Smooth muscle cell (in vitro differentiated cells): ENCODE results near the gene KLHDC10. TPM values are rescaled to one million over a fixed set of nuclear protein-coding genes. Genes with fewer than 3 reads are reported as not detected.
A peak's percentile ranks its signal among the peaks of the same experiment; 100 is the strongest.

Source experiments
- DNase-seq: peaks from one replicate; lab custom pipeline; 2025; ENCODE audit not compliant: unreplicated experiment; lab: John Stamatoyannopoulos, UW
- H2AFZ ChIP-seq: fragments of 200-600 bp; sonication (generic); 2 replicates; pipeline ENCODE4 v1.6.0; 2016; ENCODE audit warnings: antibody characterized with exemption, low read depth, mild to moderate bottlenecking
- H3F3A ChIP-seq: fragments of 200-600 bp; sonication (generic); 2 replicates; pipeline ENCODE4 v1.6.0; 2017; ENCODE audit warnings: antibody characterized with exemption, low read depth
- H3K27ac ChIP-seq: fragments of 200-600 bp; sonication (generic); 2 replicates; pipeline ENCODE4 v1.5.1; 2016; ENCODE audit warnings: low read depth, mild to moderate bottlenecking
- H3K27me3 ChIP-seq: fragments of 200-600 bp; sonication (generic); 2 replicates; pipeline ENCODE4 v1.6.1; 2016; ENCODE audit warnings: low read depth, mild to moderate bottlenecking
- H3K36me3 ChIP-seq: fragments of 200-600 bp; sonication (generic); 2 replicates; pipeline ENCODE4 v1.5.1; 2016; ENCODE audit warnings: low read depth
- H3K4me1 ChIP-seq: fragments of 200-600 bp; sonication (generic); 2 replicates; pipeline ENCODE4 v1.5.1; 2016; ENCODE audit warnings: low read depth
- H3K4me2 ChIP-seq: fragments of 200-600 bp; sonication (generic); 2 replicates; pipeline ENCODE4 v1.6.0; 2016; ENCODE audit warnings: mild to moderate bottlenecking
- H3K4me3 ChIP-seq: fragments of 200-600 bp; sonication (generic); 2 replicates; pipeline ENCODE4 v1.5.1; 2016; ENCODE audit warnings: mild to moderate bottlenecking
- H3K79me2 ChIP-seq: fragments of 200-600 bp; sonication (generic); 2 replicates; pipeline ENCODE4 v1.6.0; 2016; ENCODE audit warnings: low read depth, mild to moderate bottlenecking
- H3K9ac ChIP-seq: fragments of 200-600 bp; sonication (generic); 2 replicates; pipeline ENCODE4 v1.6.0; 2016; ENCODE audit warnings: low read depth
- H3K9me3 ChIP-seq: fragments of 200-600 bp; sonication (generic); replicated peaks from 2 replicates; pipeline ENCODE4 v1.5.1; 2016; ENCODE audit warnings: low read depth
- H4K20me1 ChIP-seq: fragments of 200-600 bp; sonication (generic); 2 replicates; pipeline ENCODE4 v1.6.0; 2016; ENCODE audit warnings: low read depth
- CTCF ChIP-seq: fragments of 200-600 bp; sonication (generic); IDR thresholded peaks from 2 replicates; pipeline ENCODE4 v1.5.1; 2017; ENCODE audit warnings: borderline replicate concordance, mild to moderate bottlenecking, antibody characterized with exemption; ENCODE audit not compliant: insufficient read depth, poor library complexity, severe bottlenecking
- WGBS: methylation state at CpG from one replicate; pipeline ENCODE4 v1.1.7; 2016; ENCODE audit warnings: low lambda C conversion rate; 5-methylcytosine and 5-hydroxymethylcytosine counted together
- polyA plus RNA-seq: library from polyadenylated mRNA; unstranded; fragments of >200 nt; fragmentation: Nextera tagmentation; extraction: Ambion mirVana; gene quantifications from 2 replicates; pipeline ENCODE4 v1.2.1, GENCODE V29; 2016
- total RNA-seq: library from RNA; depleted of rRNA; stranded (reverse); fragments of >200 nt; gene quantifications from 2 replicates; pipeline ENCODE4 v1.2.3, GENCODE V29; 2014

KLHDC10 gene
- total and polyA plus RNA-seq, 2 experiments from 2014 or later, result 8.3 to 24.9 TPM

- no peak for TF ChIP-seq CTCF
- peak overlapping the region; percentile 52 for H3K27ac ChIP-seq
Observed at GRCh38 chr7:130114374-130114773, 44.0 kb downstream of the KLHDC10 start.

GRCh38 chr7:130114776-130115175, 44.4 kb downstream of the KLHDC10 start:
- peak overlapping the region; percentile 52 for H3K27ac ChIP-seq
- WGBS, result 79% methylated on average over 2 of the region's 2 CpGs

More at GRCh38 chr7:130114374-130114773, 44.0 kb downstream of the KLHDC10 start:
- no peak for DNase-seq
- no peak overlapping the region for H3K4me3 ChIP-seq
- no peaks in the 10 kb centered on the region for H3K4me1 ChIP-seq
- no peak overlapping the region for H3K4me2 ChIP-seq
- H3K9ac ChIP-seq, result no peak overlapping the region
- H3K9me3 ChIP-seq, result no peaks in the 10 kb centered on the region
- H4K20me1 ChIP-seq, result peaks cover 3% of the 10 kb centered on the region
- H3K36me3 ChIP-seq, result no peaks in the 10 kb centered on the region
- no peaks in the 10 kb centered on the region for H3K79me2 ChIP-seq
- no peak overlapping the region for H2AFZ ChIP-seq
- H3F3A ChIP-seq, result no peaks in the 10 kb centered on the region
- no peaks in the 10 kb centered on the region for H3K27me3 ChIP-seq

GRCh38 chr7:130118294-130118693, 48.0 kb downstream of the KLHDC10 start:
- no peak overlapping the region for H3K4me3 ChIP-seq
- H3F3A ChIP-seq, result no peaks in the 10 kb centered on the region
- H3K27ac ChIP-seq, result no peak overlapping the region
- no peak overlapping the region for H3K4me2 ChIP-seq
- TF ChIP-seq CTCF, result no peak
- no peak for DNase-seq
- H4K20me1 ChIP-seq, result peaks cover 8% of the 10 kb centered on the region
- no peaks in the 10 kb centered on the region for H3K4me1 ChIP-seq
- H3K9me3 ChIP-seq, result no peaks in the 10 kb centered on the region
- H3K9ac ChIP-seq, result no peak overlapping the region
- no peaks in the 10 kb centered on the region for H3K79me2 ChIP-seq
- no peak overlapping the region for H2AFZ ChIP-seq
- H3K27me3 ChIP-seq, result no peaks in the 10 kb centered on the region
- WGBS, result 87% methylated on average over 5 of the region's 5 CpGs
- peaks cover 6% of the 10 kb centered on the region for H3K36me3 ChIP-seq

More at GRCh38 chr7:130114776-130115175, 44.4 kb downstream of the KLHDC10 start:
- Histone ChIP-seq H3F3A (no peaks in the 10 kb centered on the region), H3K9me3 (no peaks in the 10 kb centered on the region), H3K36me3 (no peaks in the 10 kb centered on the region), H3K4me3 (no peak overlapping the region), H4K20me1 (peaks cover 3% of the 10 kb centered on the region), H3K79me2 (no peaks in the 10 kb centered on the region), H3K27me3 (no peaks in the 10 kb centered on the region), H2AFZ (no peak overlapping the region), H3K4me1 (no peaks in the 10 kb centered on the region), H3K9ac (no peak overlapping the region), H3K4me2 (no peak overlapping the region)
- TF ChIP-seq CTCF, result no peak
- no peak for DNase-seq

- Histone ChIP-seq H3K4me3 (no peak overlapping the region), H3K36me3 (peaks cover 6% of the 10 kb centered on the region), H3K4me1 (no peaks in the 10 kb centered on the region), H4K20me1 (peaks cover 5% of the 10 kb centered on the region), H3F3A (no peaks in the 10 kb centered on the region), H3K27ac (no peak overlapping the region), H3K4me2 (no peak overlapping the region), H3K9ac (no peak overlapping the region), H3K27me3 (no peaks in the 10 kb centered on the region), H2AFZ (no peak overlapping the region), H3K9me3 (no peaks in the 10 kb centered on the region), H3K79me2 (no peaks in the 10 kb centered on the region)
- TF ChIP-seq CTCF, result no peak
- no peak for DNase-seq
- WGBS, result 100% methylated on average over 4 of the region's 4 CpGs
Observed at GRCh38 chr7:130118801-130119200, 48.5 kb downstream of the KLHDC10 start.
